GM23338 (cell line): ENCODE measurements around the gene GRAMD2B.

Experiments used
- CREB1 ChIP-seq: fragments of 250-450 bp; sonication (Bioruptor Pico); IDR thresholded peaks from 2 replicates; pipeline ENCODE4 v1.5.0; 2020; ENCODE audit warnings: low read depth, mild to moderate bottlenecking, moderate library complexity
- CTCF ChIP-seq, 2 experiments: fragments of 200-600 bp in 1 of 2; sonication (generic) in 1 of 2; conservative IDR thresholded peaks; 2 replicates each; pipeline versions ENCODE4 v1.5.1 to v1.6.1; 2016 to 2017; ENCODE audit warnings: antibody characterized with exemption in 2 of 2, low read depth in 2 of 2, mild to moderate bottlenecking in 2 of 2, moderate library complexity in 1 of 2
- EZH2 ChIP-seq: fragments of 200-600 bp; sonication (generic); IDR thresholded peaks from one replicate; pipeline ENCODE4 v1.8.0; 2017; ENCODE audit warnings: antibody characterized with exemption, mild to moderate bottlenecking, low read depth; ENCODE audit not compliant: unreplicated experiment
- EZH2phosphoT487 ChIP-seq: fragments of 200-600 bp; sonication (generic); IDR thresholded peaks from one replicate; pipeline ENCODE4 v1.8.1; 2018; ENCODE audit warnings: antibody characterized with exemption; ENCODE audit not compliant: unreplicated experiment
- JUNB ChIP-seq: IDR thresholded peaks from one replicate; pipeline ENCODE4 v1.6.1; 2016; ENCODE audit warnings: antibody characterized with exemption; ENCODE audit not compliant: unreplicated experiment
- POLR2AphosphoS5 ChIP-seq: IDR thresholded peaks from 2 replicates; pipeline ENCODE4 v1.6.1; 2016; ENCODE audit warnings: antibody characterized with exemption, low read depth
- ZNF114 ChIP-seq: fragments of 250-450 bp; sonication (Bioruptor Pico); IDR thresholded peaks from 2 replicates; pipeline ENCODE4 v1.5.0; 2020; ENCODE audit warnings: mild to moderate bottlenecking, moderate library complexity
- TF ChIP-seq, protein P1 (sequence below): IDR thresholded peaks from one replicate; pipeline ENCODE4 v1.6.1; 2018; ENCODE audit warnings: antibody characterized with exemption; ENCODE audit not compliant: unreplicated experiment

- no peak for TF ChIP-seq EZH2
- TF ChIP-seq POLR2AphosphoS5, result no peak
- no peak for TF ChIP-seq CTCF (conservative IDR thresholded peaks at IDR 0.05; ENCODE audit: low read depth in 2 of 2)
- no peak for TF ChIP-seq JUNB
- no peak for TF ChIP-seq ZNF114 (CRISPR knock-in tag)
- no peak for TF ChIP-seq EZH2phosphoT487
- TF ChIP-seq, protein P1, sequence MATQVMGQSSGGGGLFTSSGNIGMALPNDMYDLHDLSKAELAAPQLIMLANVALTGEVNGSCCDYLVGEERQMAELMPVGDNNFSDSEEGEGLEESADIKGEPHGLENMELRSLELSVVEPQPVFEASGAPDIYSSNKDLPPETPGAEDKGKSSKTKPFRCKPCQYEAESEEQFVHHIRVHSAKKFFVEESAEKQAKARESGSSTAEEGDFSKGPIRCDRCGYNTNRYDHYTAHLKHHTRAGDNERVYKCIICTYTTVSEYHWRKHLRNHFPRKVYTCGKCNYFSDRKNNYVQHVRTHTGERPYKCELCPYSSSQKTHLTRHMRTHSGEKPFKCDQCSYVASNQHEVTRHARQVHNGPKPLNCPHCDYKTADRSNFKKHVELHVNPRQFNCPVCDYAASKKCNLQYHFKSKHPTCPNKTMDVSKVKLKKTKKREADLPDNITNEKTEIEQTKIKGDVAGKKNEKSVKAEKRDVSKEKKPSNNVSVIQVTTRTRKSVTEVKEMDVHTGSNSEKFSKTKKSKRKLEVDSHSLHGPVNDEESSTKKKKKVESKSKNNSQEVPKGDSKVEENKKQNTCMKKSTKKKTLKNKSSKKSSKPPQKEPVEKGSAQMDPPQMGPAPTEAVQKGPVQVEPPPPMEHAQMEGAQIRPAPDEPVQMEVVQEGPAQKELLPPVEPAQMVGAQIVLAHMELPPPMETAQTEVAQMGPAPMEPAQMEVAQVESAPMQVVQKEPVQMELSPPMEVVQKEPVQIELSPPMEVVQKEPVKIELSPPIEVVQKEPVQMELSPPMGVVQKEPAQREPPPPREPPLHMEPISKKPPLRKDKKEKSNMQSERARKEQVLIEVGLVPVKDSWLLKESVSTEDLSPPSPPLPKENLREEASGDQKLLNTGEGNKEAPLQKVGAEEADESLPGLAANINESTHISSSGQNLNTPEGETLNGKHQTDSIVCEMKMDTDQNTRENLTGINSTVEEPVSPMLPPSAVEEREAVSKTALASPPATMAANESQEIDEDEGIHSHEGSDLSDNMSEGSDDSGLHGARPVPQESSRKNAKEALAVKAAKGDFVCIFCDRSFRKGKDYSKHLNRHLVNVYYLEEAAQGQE, result no peak
- no peak for TF ChIP-seq CREB1 (CRISPR knock-in tag)
Observed at GRCh38 chr5:126452477-126452876, 29.3 kb downstream of the GRAMD2B start.
